NCI-H2196 treated with DMSO at 0.1 percent for 48 hours (cell line): ENCODE data around the gene MEPCE.
"Not testable (repeated sequence)": the region's sequence is repeated elsewhere in the genome, so short reads cannot be mapped to it uniquely, and the experiment has no call there.

Source experiments
- DNase-seq: peaks from one replicate; lab custom pipeline; 2025; ENCODE audit not compliant: unreplicated experiment; lab: John Stamatoyannopoulos, UW

MEPCE gene

GRCh38 chr7:100433276-100433591 is 3.6 kb downstream of the MEPCE start:
- no peak for DNase-seq

- DNase-seq, result no peak
These were observed 4.1 kb downstream of the MEPCE start for GRCh38 chr7:100433592-100434296.

GRCh38 chr7:100434297-100435144 is 4.9 kb downstream of the MEPCE start:
- no peak for DNase-seq

GRCh38 chr7:100435401-100436304 is 6.0 kb downstream of the MEPCE start:
- no peak for DNase-seq

GRCh38 chr7:100437150-100438100 is 7.8 kb downstream of the MEPCE start:
- DNase-seq, result no peak

- no peak for DNase-seq
These were observed 8.5 kb downstream of the MEPCE start for GRCh38 chr7:100438172-100438571.

- not testable (repeated sequence) for DNase-seq
These were observed 9.1 kb downstream of the MEPCE start for GRCh38 chr7:100438731-100439130.

GRCh38 chr7:100439244-100439643 is 9.6 kb downstream of the MEPCE start:
- not testable (repeated sequence) for DNase-seq

- DNase-seq, result no peak
These were observed 12.3 kb downstream of the MEPCE start for GRCh38 chr7:100441641-100442535.

- DNase-seq, result no peak
These were observed 13.6 kb downstream of the MEPCE start for GRCh38 chr7:100443096-100443840.

- no peak for DNase-seq
These were observed 15.0 kb downstream of the MEPCE start for GRCh38 chr7:100444311-100445278.

- no peak for DNase-seq
These were observed 16.4 kb downstream of the MEPCE start for GRCh38 chr7:100446040-100446439.

GRCh38 chr7:100447363-100447762 is 17.7 kb downstream of the MEPCE start:
- DNase-seq, result not testable (repeated sequence)

GRCh38 chr7:100449190-100449795 is 19.7 kb downstream of the MEPCE start:
- no peak for DNase-seq

GRCh38 chr7:100452513-100452912 is 22.9 kb downstream of the MEPCE start:
- DNase-seq, result no peak

- not testable (repeated sequence) for DNase-seq
These were observed 24.2 kb downstream of the MEPCE start for GRCh38 chr7:100453854-100454253.

- DNase-seq, result no peak
These were observed 25.6 kb downstream of the MEPCE start for GRCh38 chr7:100455206-100455605.
